ENCODE measurements around the gene TAS2R39.
"Not testable (repeated sequence)": the region's sequence is repeated elsewhere in the genome, so short reads cannot be mapped to it uniquely, and the experiment has no call there.

- not testable (repeated sequence) for TF ChIP-seq CTCF (IDR thresholded peaks at IDR 0.05); ZFX (IDR thresholded peaks at IDR 0.05; ENCODE audit: borderline replicate concordance)
These were observed 2.4 kb upstream of the TAS2R39 start for GRCh38 chr7:143180771-143181170.

Data from 22Rv1 (cell line).